Osteoblast (primary cell): ENCODE results near the gene PLXNC1. TPM values are rescaled to one million over a fixed set of nuclear protein-coding genes. Genes with fewer than 3 reads are reported as not detected.

Source experiments
- DNase-seq: peaks from one replicate; pipeline ENCODE4 v3.0.0; 2011; ENCODE audit warnings: low spot score, mixed read lengths; ENCODE audit not compliant: insufficient read length; ENCODE audit errors: missing footprints
- H2AFZ ChIP-seq: 2 replicates; pipeline ENCODE4 v1.6.0; 2011; ENCODE audit warnings: mild to moderate bottlenecking, low read length
- H3K27ac ChIP-seq: 2 replicates; pipeline ENCODE4 v1.5.1; 2011; ENCODE audit warnings: mild to moderate bottlenecking, low read depth, low read length, moderate library complexity
- H3K27me3 ChIP-seq: 2 replicates; pipeline ENCODE4 v1.6.0; 2012; ENCODE audit warnings: mild to moderate bottlenecking, control low read depth, inconsistent platforms, low read length, moderate library complexity; ENCODE audit not compliant: insufficient read depth
- H3K36me3 ChIP-seq: 2 replicates; pipeline ENCODE4 v1.5.1; 2011; ENCODE audit warnings: mild to moderate bottlenecking, low read length, control low read depth, moderate library complexity; ENCODE audit not compliant: insufficient read depth
- H3K4me1 ChIP-seq: 2 replicates; pipeline ENCODE4 v1.5.1; 2011; ENCODE audit warnings: mild to moderate bottlenecking, low read length, control low read depth, moderate library complexity; ENCODE audit not compliant: insufficient read depth
- H3K4me2 ChIP-seq: 2 replicates; pipeline ENCODE4 v1.6.0; 2011; ENCODE audit warnings: mild to moderate bottlenecking, low read length; ENCODE audit not compliant: insufficient read depth
- H3K4me3 ChIP-seq: fragments of 200-600 bp; sonication (generic); 3 replicates; pipeline ENCODE4 v1.5.1; 2012; ENCODE audit warnings: mild to moderate bottlenecking, low read length, inconsistent platforms; ENCODE audit not compliant: insufficient read depth
- H3K79me2 ChIP-seq: 2 replicates; pipeline ENCODE4 v1.6.0; 2012; ENCODE audit warnings: mild to moderate bottlenecking, low read length, control low read depth, inconsistent platforms; ENCODE audit not compliant: insufficient read depth
- H3K9me3 ChIP-seq: 2 replicates; pipeline ENCODE4 v1.5.1; 2011; ENCODE audit warnings: low read depth, low read length, control low read depth
- H4K20me1 ChIP-seq: 2 replicates; pipeline ENCODE4 v1.6.0; 2012; ENCODE audit warnings: mild to moderate bottlenecking, low read length, control low read depth; ENCODE audit not compliant: insufficient read depth
- total RNA-seq: library from RNA; depleted of rRNA; stranded (reverse); fragments of >200 nt; gene quantifications from 2 replicates; pipeline ENCODE4 v1.2.3, GENCODE V29; 2012
- TF ChIP-seq, protein P1 (sequence below): IDR thresholded peaks from 2 replicates; pipeline ENCODE4 v1.5.1; 2011; ENCODE audit warnings: mild to moderate bottlenecking, low read depth, low read length, moderate library complexity; ENCODE audit errors: extremely low read depth

The PLXNC1 gene
- 3.3 and 3.8 TPM in 2 replicates for total RNA-seq

DNA sequence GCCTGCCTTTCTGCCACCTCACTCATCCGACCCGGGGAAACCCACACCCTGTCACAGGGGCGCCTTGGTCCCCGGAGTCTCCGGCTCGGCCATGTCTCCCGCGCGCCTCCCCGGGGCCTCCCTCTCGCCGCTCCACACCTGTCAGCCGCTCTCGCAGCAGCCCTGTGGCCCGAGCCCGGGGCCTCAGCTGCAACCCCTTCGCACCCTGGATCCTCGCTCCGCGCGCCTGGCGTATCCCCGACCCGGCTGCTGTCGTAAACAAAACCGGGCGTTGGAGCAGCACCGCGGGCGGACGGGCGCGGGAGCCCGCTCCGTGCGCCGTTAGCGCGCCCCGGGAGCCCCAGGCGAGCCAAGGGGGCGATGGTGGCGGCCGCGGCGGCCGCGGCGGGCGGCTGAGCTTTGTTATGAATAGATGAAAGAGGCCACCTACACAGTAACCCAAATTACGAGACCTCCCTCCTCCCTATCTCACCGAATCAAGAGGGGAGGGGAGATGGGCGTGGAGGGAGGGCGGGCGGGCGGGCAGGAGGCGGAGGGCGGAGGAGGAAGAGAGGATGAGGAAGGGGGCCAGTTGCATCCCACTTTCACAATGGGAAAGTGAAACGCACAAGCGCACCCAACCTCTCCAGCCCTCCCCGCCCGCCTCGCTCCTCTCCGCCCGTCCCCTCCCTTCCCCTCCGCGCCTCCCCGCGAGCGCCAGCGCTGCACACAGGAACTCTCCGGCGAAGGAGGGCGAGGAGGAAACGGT is at the start of gene PLXNC1:
Gene PLXNC1, plus strand, starts transcription at position 587 of the 748 bp plus-strand sequence. CDS start 395 bp downstream, outside the sequence.
- no peaks in the 10 kb centered on the region for H3K79me2 ChIP-seq
- H3K4me2 ChIP-seq, result peak within 1 kb of the TSS; percentile 51
- no peak within 1 kb of the TSS for H3K27ac ChIP-seq
- no peaks in the 10 kb centered on the region for H3K4me1 ChIP-seq
- H4K20me1 ChIP-seq, result no peaks in the 10 kb centered on the region
- H3K9me3 ChIP-seq, result no peaks in the 10 kb centered on the region
- TF ChIP-seq, protein P1, sequence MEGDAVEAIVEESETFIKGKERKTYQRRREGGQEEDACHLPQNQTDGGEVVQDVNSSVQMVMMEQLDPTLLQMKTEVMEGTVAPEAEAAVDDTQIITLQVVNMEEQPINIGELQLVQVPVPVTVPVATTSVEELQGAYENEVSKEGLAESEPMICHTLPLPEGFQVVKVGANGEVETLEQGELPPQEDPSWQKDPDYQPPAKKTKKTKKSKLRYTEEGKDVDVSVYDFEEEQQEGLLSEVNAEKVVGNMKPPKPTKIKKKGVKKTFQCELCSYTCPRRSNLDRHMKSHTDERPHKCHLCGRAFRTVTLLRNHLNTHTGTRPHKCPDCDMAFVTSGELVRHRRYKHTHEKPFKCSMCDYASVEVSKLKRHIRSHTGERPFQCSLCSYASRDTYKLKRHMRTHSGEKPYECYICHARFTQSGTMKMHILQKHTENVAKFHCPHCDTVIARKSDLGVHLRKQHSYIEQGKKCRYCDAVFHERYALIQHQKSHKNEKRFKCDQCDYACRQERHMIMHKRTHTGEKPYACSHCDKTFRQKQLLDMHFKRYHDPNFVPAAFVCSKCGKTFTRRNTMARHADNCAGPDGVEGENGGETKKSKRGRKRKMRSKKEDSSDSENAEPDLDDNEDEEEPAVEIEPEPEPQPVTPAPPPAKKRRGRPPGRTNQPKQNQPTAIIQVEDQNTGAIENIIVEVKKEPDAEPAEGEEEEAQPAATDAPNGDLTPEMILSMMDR, result no peak
- H3K27me3 ChIP-seq, result peaks cover 92% of the 10 kb centered on the region
- H2AFZ ChIP-seq, result no peak within 1 kb of the TSS
- no peaks in the 10 kb centered on the region for H3K36me3 ChIP-seq
- H3K4me3 ChIP-seq, result peak within 1 kb of the TSS; percentile 40
- DNase-seq, result peak; percentile 89

DNA sequence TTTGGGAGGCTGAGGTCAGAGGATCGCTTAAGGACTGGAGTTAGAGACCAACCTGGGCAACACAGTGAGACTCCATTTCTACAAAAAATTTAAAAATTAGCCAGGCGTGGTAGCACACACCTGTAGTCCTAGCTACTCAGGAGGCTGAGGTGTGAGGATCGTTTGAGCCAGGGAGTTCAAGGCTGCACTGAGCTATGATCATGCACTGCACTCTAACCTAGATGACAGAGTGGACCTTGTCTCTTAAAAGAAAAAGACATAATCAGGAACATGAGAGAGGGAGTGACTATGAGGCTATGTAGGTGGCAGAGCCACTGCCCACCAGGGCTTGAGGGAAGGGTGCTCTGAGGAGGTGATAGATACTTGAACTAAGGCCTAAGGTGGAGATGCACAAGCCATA is 49.2 kb upstream of the PLXNC1 start:
- Histone ChIP-seq H3K4me1 (peaks cover 32% of the 10 kb centered on the region), H3K27me3 (no peaks in the 10 kb centered on the region), H3K36me3 (no peaks in the 10 kb centered on the region), H3K4me3 (no peak overlapping the region), H4K20me1 (no peaks in the 10 kb centered on the region), H3K9me3 (no peaks in the 10 kb centered on the region), H3K79me2 (no peaks in the 10 kb centered on the region), H3K27ac (peak overlapping the region; percentile 66), H3K4me2 (no peak overlapping the region), H2AFZ (no peak overlapping the region)
- TF ChIP-seq, protein P1, result no peak
- no peak for DNase-seq

- TF ChIP-seq, protein P1, result no peak
- H3K4me3 ChIP-seq, result no peak overlapping the region
- H3K27me3 ChIP-seq, result no peaks in the 10 kb centered on the region
- H3K9me3 ChIP-seq, result no peaks in the 10 kb centered on the region
- no peak overlapping the region for H2AFZ ChIP-seq
- H4K20me1 ChIP-seq, result no peaks in the 10 kb centered on the region
- peak overlapping the region; percentile 9 for H3K4me2 ChIP-seq
- no peaks in the 10 kb centered on the region for H3K79me2 ChIP-seq
- peak overlapping the region; percentile 81 for H3K27ac ChIP-seq
- peaks cover 32% of the 10 kb centered on the region for H3K4me1 ChIP-seq
- no peaks in the 10 kb centered on the region for H3K36me3 ChIP-seq
- peak; percentile 56 for DNase-seq
Measured at GRCh38 chr12:94099632-94100031, 48.7 kb upstream of the PLXNC1 start.

GRCh38 chr12:94100211-94100627 is 48.2 kb upstream of the PLXNC1 start:
- peak overlapping the region; percentile 81 for H3K27ac ChIP-seq
- H3K4me3 ChIP-seq, result no peak overlapping the region
- peak overlapping the region; percentile 9 for H3K4me2 ChIP-seq
- no peaks in the 10 kb centered on the region for H3K79me2 ChIP-seq
- DNase-seq, result peak; percentile 76
- TF ChIP-seq, protein P1, result no peak
- no peaks in the 10 kb centered on the region for H3K36me3 ChIP-seq
- peaks cover 32% of the 10 kb centered on the region for H3K4me1 ChIP-seq
- H4K20me1 ChIP-seq, result no peaks in the 10 kb centered on the region
- H2AFZ ChIP-seq, result no peak overlapping the region
- no peaks in the 10 kb centered on the region for H3K27me3 ChIP-seq
- H3K9me3 ChIP-seq, result no peaks in the 10 kb centered on the region
